Activated naive CD8-positive, alpha-beta T cell treated with anti-CD3 and anti-CD28 coated beads for 36 hours (primary cell): ENCODE data around the gene GRIK4. TPM values are rescaled to one million over a fixed set of nuclear protein-coding genes. Genes with fewer than 3 reads are reported as not detected.

Source experiments
- DNase-seq: peaks from one replicate; pipeline ENCODE4 v3.0.0; 2021
- H3K27ac Mint-ChIP-seq: one replicate; pipeline ENCODE4 v1.8.0; 2022; ENCODE audit warnings: mild to moderate bottlenecking, moderate library complexity, mixed read lengths
- H3K27me3 Mint-ChIP-seq: one replicate; pipeline ENCODE4 v1.8.0; 2022; ENCODE audit warnings: mild to moderate bottlenecking, mixed read lengths
- H3K36me3 Mint-ChIP-seq: one replicate; pipeline ENCODE4 v1.8.0; 2021; ENCODE audit warnings: mild to moderate bottlenecking, mixed read lengths
- H3K4me1 Mint-ChIP-seq: one replicate; pipeline ENCODE4 v1.8.0; 2021; ENCODE audit warnings: mixed read lengths
- H3K4me3 Mint-ChIP-seq: one replicate; pipeline ENCODE4 v1.8.0; 2022; ENCODE audit warnings: mild to moderate bottlenecking, moderate library complexity, mixed read lengths
- H3K9me3 Mint-ChIP-seq: one replicate; pipeline ENCODE4 v1.8.0; 2022; ENCODE audit warnings: mixed read lengths
- total RNA-seq, 2 experiments: library from RNA; stranded (reverse); gene quantifications; one replicate each; pipeline ENCODE4 v1.2.3, GENCODE V29; 2021

Gene GRIK4
- total RNA-seq, 2 experiments from 2014 or later = 0.40 to 0.43 TPM

DNA sequence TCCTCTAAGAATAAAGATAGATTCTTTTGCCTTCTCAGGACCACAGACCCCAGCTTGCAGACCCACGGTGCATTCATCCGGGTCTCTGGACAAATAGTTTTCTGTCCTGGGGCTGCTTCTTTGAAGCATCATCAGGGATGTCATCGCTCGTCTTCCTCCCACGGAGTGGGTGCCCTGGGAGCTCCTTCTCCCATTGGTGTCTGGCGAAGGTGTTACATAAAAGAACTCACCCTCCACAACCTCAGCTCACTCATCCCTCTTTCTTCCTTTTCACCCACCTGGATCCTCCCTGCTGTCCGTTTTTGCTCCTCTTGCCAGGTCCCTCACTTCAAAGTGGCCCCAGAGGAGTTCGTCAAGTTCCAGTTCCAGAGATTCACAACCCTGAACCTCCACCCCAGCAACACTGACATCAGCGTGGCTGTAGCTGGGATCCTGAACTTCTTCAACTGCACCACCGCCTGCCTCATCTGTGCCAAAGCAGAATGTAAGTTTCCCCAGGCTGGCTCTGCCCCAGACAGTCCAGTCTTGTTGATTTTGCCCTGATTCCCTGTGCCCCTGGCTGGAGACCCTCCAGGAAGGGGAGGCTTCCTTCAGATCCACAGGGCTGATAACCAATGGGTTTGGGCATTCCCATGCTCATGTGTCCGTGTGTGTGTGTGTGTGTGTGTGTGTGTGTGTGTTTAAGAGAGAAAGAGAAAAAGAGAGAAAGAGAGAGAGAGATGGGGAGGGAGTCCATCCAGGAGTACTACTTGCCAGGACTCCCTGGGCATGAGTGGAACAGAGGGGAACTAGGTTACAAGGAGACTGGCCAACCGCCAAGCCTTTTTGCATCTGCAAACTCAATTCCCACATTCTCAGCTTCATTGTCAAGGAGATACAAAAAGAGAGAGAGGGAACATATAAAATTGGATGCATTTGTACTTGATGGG lies 308.2 kb downstream of the GRIK4 start:
- Mint-ChIP-seq H3K27ac (no peak overlapping the region), H3K4me3 (no peak overlapping the region), H3K27me3 (peaks cover 31% of the 10 kb centered on the region), H3K36me3 (no peaks in the 10 kb centered on the region), H3K9me3 (no peaks in the 10 kb centered on the region), H3K4me1 (peaks cover 3% of the 10 kb centered on the region)
- DNase-seq = no peak

DNA sequence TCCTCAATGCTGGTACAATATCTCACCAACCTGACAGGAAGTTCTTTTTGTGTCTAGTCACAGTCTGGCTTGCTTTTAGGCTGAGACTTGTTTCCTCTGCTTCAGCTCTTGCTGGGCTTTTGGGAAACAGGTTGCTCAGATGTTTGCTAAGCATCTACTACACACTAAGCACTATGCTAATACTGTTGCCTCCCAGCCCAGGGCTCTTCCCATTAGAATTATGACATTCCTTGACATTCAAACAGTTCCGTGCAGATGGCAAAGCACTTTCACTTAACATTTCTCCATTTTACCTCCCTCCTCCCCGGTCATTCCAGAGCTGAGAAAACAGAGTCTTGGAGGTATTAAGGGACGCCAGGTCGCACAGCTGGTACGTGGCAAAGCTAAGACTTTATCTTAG lies 311.6 kb downstream of the GRIK4 start:
- Mint-ChIP-seq H3K9me3 (no peaks in the 10 kb centered on the region), H3K4me1 (peaks cover 3% of the 10 kb centered on the region), H3K36me3 (no peaks in the 10 kb centered on the region), H3K27ac (no peak overlapping the region), H3K27me3 (peaks cover 24% of the 10 kb centered on the region), H3K4me3 (no peak overlapping the region)
- DNase-seq = no peak

DNA sequence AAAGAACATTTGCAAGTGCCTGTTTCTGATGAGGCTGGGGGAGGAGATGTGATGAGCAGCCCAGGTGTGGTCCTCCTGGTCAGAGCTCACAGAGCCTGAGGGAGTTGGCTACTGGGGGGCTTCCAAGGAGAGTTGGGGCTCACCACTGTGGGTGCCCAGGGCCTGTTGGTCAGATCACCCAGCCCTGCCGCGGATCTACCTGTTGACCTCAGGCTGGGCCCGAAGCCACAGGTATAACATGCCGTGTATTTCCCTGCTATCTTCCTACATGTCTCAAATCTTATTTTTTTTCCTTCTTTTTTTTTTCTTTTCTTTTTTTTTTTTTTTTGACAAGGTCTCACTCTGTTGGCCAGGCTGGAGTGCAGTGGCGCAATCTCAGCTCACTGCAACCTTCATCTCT lies 312.7 kb downstream of the GRIK4 start:
- no peaks in the 10 kb centered on the region for H3K36me3 Mint-ChIP-seq
- H3K4me1 Mint-ChIP-seq = peaks cover under 1% of the 10 kb centered on the region
- H3K9me3 Mint-ChIP-seq = no peaks in the 10 kb centered on the region
- DNase-seq = no peak
- H3K4me3 Mint-ChIP-seq = no peak overlapping the region
- H3K27ac Mint-ChIP-seq = no peak overlapping the region
- H3K27me3 Mint-ChIP-seq = peaks cover 14% of the 10 kb centered on the region

DNA sequence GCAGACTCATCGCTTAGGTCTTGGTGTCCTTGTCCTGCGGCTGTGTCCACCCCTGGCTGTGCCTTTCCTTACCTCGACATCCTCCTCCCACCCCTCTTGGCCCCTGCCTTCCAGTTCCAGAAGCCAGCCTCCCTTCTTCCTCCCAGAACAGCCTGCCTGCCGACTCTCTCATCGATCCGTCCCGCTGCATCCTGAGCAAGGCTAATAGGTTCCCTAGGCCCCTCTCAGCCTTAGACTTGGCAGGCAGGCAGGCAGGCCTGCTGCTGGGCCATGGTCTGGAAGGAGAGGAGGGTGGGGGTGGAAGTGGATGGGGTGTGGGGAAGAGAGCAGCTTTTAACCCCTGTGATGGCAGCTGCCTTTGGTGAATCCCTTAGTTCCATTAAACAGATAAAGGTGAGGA lies 315.6 kb downstream of the GRIK4 start:
- Mint-ChIP-seq H3K9me3 (no peaks in the 10 kb centered on the region), H3K4me3 (no peak overlapping the region), H3K27ac (no peak overlapping the region), H3K4me1 (no peaks in the 10 kb centered on the region), H3K27me3 (peaks cover 5% of the 10 kb centered on the region), H3K36me3 (no peaks in the 10 kb centered on the region)
- no peak for DNase-seq

DNA sequence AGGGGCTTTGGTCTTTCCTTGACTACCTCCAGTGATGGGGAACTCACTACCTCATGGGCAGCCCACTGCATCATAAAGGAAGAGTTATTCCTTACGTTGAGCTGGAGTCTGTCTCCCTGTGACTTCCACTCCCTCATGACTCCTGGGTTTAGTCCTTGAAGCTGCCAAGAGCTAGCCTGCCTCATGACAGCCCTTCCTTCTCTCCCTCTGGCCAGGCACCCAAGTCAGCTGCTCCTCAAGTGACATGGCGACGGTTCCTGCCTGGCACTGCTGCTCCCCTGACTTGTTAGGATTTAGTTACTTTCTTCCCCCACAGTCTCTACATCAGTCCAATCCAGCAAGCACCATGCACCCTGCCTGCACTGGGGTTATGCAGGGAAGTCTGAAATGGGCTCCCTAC lies 316.3 kb downstream of the GRIK4 start:
- no peak overlapping the region for H3K4me3 Mint-ChIP-seq
- no peaks in the 10 kb centered on the region for H3K4me1 Mint-ChIP-seq
- DNase-seq = no peak
- H3K27me3 Mint-ChIP-seq = peaks cover 8% of the 10 kb centered on the region
- no peaks in the 10 kb centered on the region for H3K9me3 Mint-ChIP-seq
- no peak overlapping the region for H3K27ac Mint-ChIP-seq
- H3K36me3 Mint-ChIP-seq = no peaks in the 10 kb centered on the region

DNA sequence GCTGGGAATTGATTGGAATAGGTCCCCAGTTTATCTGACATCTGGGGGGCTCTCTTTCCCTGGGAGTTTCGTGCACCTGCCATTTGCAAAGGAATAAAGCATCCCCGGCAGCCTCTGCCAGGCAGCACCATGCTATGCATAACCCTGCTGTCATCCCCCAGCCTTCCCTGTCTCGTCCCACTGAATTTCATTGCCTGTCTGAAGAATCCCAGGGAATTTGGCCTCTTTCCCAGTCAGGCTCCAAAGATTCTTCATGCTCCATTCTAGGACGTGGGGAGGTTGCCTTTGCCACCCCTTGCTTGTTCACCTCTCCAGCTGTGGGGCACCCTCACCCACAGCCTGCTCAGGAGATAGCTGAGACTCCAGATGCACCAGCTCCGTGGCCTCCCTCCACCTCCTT lies 317.3 kb downstream of the GRIK4 start:
- Mint-ChIP-seq H3K4me3 (no peak overlapping the region), H3K27ac (no peak overlapping the region), H3K4me1 (no peaks in the 10 kb centered on the region), H3K9me3 (no peaks in the 10 kb centered on the region), H3K27me3 (peaks cover 8% of the 10 kb centered on the region), H3K36me3 (no peaks in the 10 kb centered on the region)
- DNase-seq = no peak

DNA sequence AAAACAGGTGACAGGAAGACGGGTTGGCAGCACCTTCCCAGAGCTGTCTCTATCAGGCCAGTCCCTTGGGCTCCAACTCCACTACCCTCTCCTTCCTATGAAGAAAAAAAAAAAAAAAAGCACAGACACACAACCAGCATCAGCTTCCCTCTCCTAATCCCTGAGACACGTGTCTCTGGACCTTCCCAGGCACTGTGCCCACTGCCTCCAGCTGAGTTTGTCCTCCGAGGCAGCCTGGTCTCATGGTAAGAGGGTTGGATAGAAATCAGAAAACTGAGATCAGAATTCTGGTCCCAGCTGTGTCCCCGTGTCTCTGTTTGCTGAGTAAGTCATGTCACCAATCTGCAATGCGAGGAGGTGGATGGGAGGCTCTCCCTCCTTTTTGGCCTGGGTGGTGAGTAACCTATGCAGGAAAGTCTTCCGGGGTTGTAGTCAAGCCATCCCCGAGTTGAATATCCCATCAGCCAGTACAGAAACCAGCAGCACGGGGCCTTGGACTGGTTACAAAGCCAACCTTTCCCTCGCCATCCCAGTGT lies 318.6 kb downstream of the GRIK4 start:
- Mint-ChIP-seq H3K4me3 (no peak overlapping the region), H3K27ac (no peak overlapping the region), H3K4me1 (no peaks in the 10 kb centered on the region), H3K27me3 (peaks cover 10% of the 10 kb centered on the region), H3K9me3 (no peaks in the 10 kb centered on the region), H3K36me3 (no peaks in the 10 kb centered on the region)
- no peak for DNase-seq

DNA sequence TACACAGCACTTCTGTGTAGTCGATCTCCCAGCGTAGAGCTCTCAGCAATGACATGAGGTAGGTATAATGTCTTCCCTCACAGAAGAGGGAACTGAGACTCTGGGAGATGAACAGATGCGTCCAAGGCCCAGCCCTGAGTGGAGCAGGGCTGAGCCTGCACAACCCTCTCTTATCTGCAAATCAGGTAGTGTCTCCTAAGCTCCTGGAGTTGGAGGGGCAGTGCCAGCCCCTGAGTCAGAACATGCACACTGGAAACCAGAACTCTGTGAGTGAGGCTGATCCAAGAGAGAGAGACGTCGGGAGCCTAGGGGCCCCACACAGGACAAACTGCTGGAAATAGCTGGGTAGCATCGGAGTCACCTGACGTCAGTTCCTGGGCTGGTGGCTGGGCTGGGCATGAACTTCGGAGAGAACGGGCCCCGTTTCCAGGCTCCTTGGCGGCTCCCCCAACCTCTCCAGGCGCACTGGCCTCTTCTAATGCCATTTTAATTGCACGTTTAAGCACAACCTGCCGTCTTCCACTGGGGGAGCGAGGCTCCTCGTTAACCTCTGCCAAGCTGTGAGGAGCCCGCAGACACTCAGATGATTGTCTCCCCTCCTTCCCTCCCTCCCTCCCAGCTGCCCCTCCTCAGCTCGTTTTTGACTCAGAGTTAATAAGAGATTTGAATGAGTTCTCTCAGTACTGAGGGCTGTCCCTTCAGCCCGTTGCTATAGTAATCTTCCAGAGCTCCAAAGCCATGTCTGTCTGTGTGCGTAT lies 321.1 kb downstream of the GRIK4 start:
- H3K27me3 Mint-ChIP-seq = peaks cover 20% of the 10 kb centered on the region
- DNase-seq = no peak
- peaks cover 6% of the 10 kb centered on the region for H3K4me1 Mint-ChIP-seq
- H3K27ac Mint-ChIP-seq = no peak overlapping the region
- no peaks in the 10 kb centered on the region for H3K9me3 Mint-ChIP-seq
- no peaks in the 10 kb centered on the region for H3K36me3 Mint-ChIP-seq
- no peak overlapping the region for H3K4me3 Mint-ChIP-seq

DNA sequence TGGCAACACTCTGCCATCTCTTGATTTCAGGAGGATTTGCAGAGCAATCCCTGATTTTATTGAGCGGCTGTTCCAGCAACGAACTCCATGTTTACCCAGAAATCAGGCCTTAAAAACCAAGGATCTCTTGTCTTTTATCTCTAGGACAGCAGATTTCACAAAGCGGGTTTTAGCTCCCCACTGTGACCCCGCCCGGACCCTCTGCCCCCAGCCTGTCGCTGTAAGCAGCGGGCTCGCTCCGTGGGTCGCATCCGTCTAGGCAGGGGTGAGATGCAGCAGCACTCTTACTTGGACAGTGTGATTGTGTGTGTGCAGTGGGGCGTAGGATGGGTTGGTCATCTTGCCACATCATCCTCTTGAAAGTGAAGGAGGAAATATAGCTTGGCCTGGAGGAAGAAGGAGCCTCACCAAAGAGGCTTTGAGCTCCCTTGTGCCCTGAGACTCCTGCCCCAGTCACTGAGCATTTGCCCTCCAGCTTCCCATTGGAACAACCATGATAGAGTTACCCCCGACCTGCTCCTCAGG lies 323.2 kb downstream of the GRIK4 start:
- Mint-ChIP-seq H3K27me3 (peaks cover 20% of the 10 kb centered on the region), H3K4me1 (peaks cover 6% of the 10 kb centered on the region), H3K27ac (no peak overlapping the region), H3K9me3 (no peaks in the 10 kb centered on the region), H3K4me3 (no peak overlapping the region), H3K36me3 (no peaks in the 10 kb centered on the region)
- DNase-seq = no peak

DNA sequence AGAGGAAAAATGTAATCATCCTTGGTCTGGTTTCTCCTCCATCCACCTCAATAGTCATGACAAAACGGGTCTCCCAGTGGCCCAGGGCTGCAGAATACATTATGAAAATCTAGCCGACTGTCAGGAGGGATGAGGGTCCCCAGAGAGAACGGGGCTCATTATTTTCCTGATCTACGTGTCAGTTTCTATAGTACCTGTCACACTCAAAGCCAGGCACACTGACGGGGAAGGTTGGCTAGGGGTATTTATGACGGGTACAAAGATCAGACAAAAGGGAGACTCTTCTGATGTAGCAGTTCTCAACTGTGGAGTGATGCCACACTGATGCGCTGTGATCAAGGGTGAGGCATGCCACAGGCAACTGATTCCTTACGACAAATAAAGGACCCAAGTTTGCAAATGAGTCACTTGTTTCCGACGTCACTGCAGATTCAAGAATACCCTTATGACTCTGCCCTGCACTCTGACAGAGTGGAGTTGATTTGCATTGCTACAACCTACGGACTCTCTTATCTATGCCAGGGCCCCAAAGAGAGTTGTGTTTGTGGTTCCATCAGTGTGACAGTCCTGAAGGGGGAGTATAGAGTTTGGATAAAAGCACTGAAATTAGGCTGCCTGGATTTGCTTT lies 324.2 kb downstream of the GRIK4 start:
- no peak overlapping the region for H3K27ac Mint-ChIP-seq
- peaks cover 24% of the 10 kb centered on the region for H3K27me3 Mint-ChIP-seq
- no peak overlapping the region for H3K4me3 Mint-ChIP-seq
- DNase-seq = peak; percentile 12
- H3K9me3 Mint-ChIP-seq = no peaks in the 10 kb centered on the region
- no peaks in the 10 kb centered on the region for H3K36me3 Mint-ChIP-seq
- peaks cover 8% of the 10 kb centered on the region for H3K4me1 Mint-ChIP-seq

DNA sequence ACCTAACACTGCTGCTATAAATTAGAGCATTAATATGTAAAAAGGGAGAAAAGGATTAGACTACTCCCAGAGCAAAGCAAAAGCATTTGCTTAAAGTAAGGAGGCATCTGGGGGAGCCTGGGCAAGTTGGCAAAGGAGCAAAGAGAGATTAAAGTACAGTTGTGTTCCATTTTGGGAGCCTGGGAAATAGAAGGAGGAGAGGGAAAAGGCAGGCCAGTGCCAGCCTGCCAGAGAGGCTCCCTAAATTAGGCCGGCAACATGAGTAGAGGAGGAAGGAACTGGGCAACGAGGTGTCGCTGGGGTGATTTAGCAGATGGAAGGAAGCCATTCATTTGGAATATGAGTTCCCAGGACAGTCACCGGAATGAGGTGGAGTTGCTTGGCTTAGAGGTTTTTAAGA lies 326.1 kb downstream of the GRIK4 start:
- Mint-ChIP-seq H3K27me3 (peaks cover 16% of the 10 kb centered on the region), H3K4me3 (no peak overlapping the region), H3K4me1 (peaks cover 8% of the 10 kb centered on the region), H3K36me3 (no peaks in the 10 kb centered on the region), H3K9me3 (no peaks in the 10 kb centered on the region), H3K27ac (no peak overlapping the region)
- no peak for DNase-seq

DNA sequence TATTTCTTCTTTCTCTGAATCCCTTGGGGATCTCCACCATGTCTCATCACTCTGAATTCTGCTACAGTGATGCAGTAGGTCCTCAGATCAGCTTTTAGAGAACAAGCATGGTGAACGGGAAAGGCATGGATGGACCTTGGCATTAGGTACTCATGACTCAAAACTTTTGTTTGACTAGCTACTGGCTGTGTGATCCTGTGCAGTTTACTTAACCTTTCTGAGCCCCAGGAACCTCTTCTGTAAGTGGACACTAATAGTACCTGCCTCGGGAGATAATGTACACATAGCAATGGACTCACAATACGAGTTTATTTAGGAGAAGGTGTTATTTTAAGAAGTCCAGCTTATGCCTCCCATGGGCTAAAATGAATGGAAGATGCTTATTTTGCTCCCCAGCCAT lies 327.7 kb downstream of the GRIK4 start:
- Mint-ChIP-seq H3K4me3 (no peak overlapping the region), H3K9me3 (no peaks in the 10 kb centered on the region), H3K36me3 (no peaks in the 10 kb centered on the region), H3K4me1 (peaks cover 8% of the 10 kb centered on the region), H3K27ac (no peak overlapping the region), H3K27me3 (peaks cover 16% of the 10 kb centered on the region)
- no peak for DNase-seq

DNA sequence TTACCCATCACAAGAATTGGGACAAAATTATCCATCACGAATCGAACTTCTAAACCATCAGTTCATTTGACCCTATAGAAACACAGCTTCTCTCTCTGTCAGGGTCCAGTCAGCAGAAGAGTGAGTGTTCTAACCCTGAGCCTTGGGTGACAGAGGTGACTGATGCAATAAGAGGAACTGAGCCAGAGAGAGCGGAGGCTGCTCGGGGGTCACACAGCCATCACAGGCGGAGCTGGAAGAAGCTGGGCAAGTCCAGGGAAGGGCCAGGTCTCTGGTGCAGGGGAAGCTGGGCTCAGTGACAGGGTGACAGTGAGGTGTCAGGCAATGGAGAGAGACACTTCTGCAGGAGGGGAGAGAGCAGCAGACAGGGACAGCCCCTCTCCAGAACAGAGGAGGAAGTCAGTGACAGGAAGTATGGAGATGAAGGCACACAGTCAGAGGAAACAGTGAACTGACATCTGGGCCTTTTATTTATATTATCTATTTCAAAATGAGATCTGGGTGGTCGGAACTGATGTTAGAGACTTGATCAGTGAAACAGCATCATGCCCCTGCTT lies 328.4 kb downstream of the GRIK4 start:
- no peaks in the 10 kb centered on the region for H3K36me3 Mint-ChIP-seq
- H3K27ac Mint-ChIP-seq = no peak overlapping the region
- no peaks in the 10 kb centered on the region for H3K9me3 Mint-ChIP-seq
- H3K27me3 Mint-ChIP-seq = peaks cover 16% of the 10 kb centered on the region
- H3K4me1 Mint-ChIP-seq = peaks cover 8% of the 10 kb centered on the region
- no peak for DNase-seq
- no peak overlapping the region for H3K4me3 Mint-ChIP-seq

DNA sequence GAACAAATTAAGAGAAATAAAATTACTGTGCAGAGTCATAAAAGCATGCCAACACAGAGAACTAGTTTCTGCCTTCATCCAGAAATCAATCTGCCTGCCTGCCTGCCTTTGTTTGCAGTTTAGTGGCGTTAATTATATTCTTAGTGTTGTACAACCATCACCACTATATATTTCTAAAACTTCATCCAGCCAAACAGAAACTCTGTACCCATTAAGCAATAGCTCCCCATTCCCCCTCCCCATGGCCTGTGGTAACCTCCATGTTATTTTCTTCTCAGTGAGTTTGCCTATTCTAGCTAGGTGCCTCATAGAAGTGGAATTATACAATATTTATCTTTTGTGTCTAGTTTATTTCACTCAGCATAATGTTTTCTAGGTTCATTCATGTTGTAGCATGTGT lies 329.1 kb downstream of the GRIK4 start:
- peaks cover 9% of the 10 kb centered on the region for H3K27me3 Mint-ChIP-seq
- H3K9me3 Mint-ChIP-seq = no peaks in the 10 kb centered on the region
- H3K4me1 Mint-ChIP-seq = peaks cover 7% of the 10 kb centered on the region
- no peak overlapping the region for H3K4me3 Mint-ChIP-seq
- H3K36me3 Mint-ChIP-seq = no peaks in the 10 kb centered on the region
- H3K27ac Mint-ChIP-seq = no peak overlapping the region
- DNase-seq = no peak

DNA sequence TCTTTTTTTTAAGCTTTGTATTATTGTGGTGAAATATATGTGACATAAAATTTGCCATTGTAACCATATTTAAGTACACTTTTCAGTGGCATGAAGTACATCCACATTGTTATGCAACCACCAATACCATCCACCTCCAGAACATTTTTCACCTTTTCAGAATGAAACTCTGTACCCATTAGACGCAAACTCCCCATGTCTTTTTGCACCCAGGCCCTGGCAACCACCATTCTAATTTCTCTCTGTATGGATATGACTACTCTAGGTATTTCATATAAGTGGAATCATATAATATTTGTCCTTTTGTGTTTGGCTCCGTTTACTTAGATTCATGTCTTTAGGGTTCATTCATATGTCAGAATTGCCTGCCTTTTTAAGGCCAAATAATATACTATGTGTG lies 329.5 kb downstream of the GRIK4 start:
- DNase-seq = no peak
- peaks cover 8% of the 10 kb centered on the region for H3K27me3 Mint-ChIP-seq
- no peak overlapping the region for H3K27ac Mint-ChIP-seq
- H3K9me3 Mint-ChIP-seq = no peaks in the 10 kb centered on the region
- no peaks in the 10 kb centered on the region for H3K36me3 Mint-ChIP-seq
- peaks cover 3% of the 10 kb centered on the region for H3K4me1 Mint-ChIP-seq
- no peak overlapping the region for H3K4me3 Mint-ChIP-seq
